NT2/D1 (cell line): Measurements from ENCODE around the gene ZNF516.

Experiments
- DNase-seq: peaks from one replicate; pipeline ENCODE4 v3.0.0-alpha.2; 2011; ENCODE audit warnings: low read depth, low spot score
- H3K27me3 ChIP-seq: 2 replicates; pipeline ENCODE4 v1.6.0; 2011; ENCODE audit warnings: mild to moderate bottlenecking; ENCODE audit not compliant: insufficient read length, insufficient read depth
- H3K36me3 ChIP-seq: 2 replicates; pipeline ENCODE4 v1.6.1; 2011; ENCODE audit warnings: mild to moderate bottlenecking, low read length, mixed read lengths; ENCODE audit not compliant: insufficient read depth, insufficient read length
- H3K4me1 ChIP-seq: 2 replicates; pipeline ENCODE4 v1.5.1; 2011; ENCODE audit not compliant: insufficient read depth, insufficient read length
- H3K4me3 ChIP-seq: 2 replicates; pipeline ENCODE4 v1.5.1; 2011; ENCODE audit warnings: low read depth; ENCODE audit not compliant: insufficient read length
- H3K9ac ChIP-seq: 2 replicates; pipeline ENCODE4 v1.6.0; 2011; ENCODE audit warnings: low read depth; ENCODE audit not compliant: insufficient read length
- H3K9me3 ChIP-seq: 2 replicates; pipeline ENCODE4 v1.5.1; 2011; ENCODE audit warnings: mild to moderate bottlenecking, low read length; ENCODE audit not compliant: insufficient read depth
- SUZ12 ChIP-seq: IDR thresholded peaks from 2 replicates; pipeline ENCODE4 v1.6.1; 2011; ENCODE audit not compliant: insufficient read length, insufficient read depth; ENCODE audit errors: extremely low read depth
- YY1 ChIP-seq: IDR thresholded peaks from 2 replicates; pipeline ENCODE4 v1.6.1; 2011; ENCODE audit not compliant: insufficient read length, insufficient read depth
- ZNF274 ChIP-seq: IDR thresholded peaks from 2 replicates; pipeline ENCODE4 v1.6.1; 2011; ENCODE audit warnings: mild to moderate bottlenecking, low read depth, low read length

The ZNF516 gene

GRCh38 chr18:76419811-76420210 is 75.2 kb downstream of the ZNF516 start:
- Histone ChIP-seq H3K27me3 (no peaks in the 10 kb centered on the region), H3K4me1 (no peaks in the 10 kb centered on the region)

DNA sequence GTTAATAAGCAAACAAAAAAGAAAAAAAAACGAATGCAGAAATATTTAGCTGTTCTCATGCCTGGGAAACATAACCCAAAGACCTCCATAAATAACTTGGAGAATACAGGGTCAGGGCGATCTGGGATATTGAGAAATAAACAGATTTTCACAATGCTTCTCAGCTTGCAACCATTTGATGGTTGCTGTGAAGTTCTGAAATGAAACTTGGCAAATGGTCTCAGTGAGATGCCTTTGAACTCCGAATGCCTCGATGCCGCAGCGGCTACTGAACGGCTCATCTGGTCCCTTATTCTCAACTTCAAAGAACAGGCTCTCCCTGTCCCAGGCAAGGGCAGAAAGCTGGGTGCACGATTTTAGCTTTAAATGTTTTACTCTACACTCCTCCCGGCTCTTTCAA is 78.1 kb downstream of the ZNF516 start:
- no peak overlapping the region for H3K4me3 ChIP-seq
- no peaks in the 10 kb centered on the region for H3K27me3 ChIP-seq
- H3K9ac ChIP-seq, result no peak overlapping the region
- H3K9me3 ChIP-seq, result no peaks in the 10 kb centered on the region
- no peaks in the 10 kb centered on the region for H3K36me3 ChIP-seq
- H3K4me1 ChIP-seq, result peaks cover 3% of the 10 kb centered on the region
- TF ChIP-seq ZNF274 (no peak), YY1 (no peak), SUZ12 (no peak)
- DNase-seq, result no peak

More at GRCh38 chr18:76419811-76420210, 75.2 kb downstream of the ZNF516 start:
- Histone ChIP-seq H3K4me3 (no peak overlapping the region), H3K9ac (no peak overlapping the region), H3K36me3 (no peaks in the 10 kb centered on the region), H3K9me3 (no peaks in the 10 kb centered on the region)
- no peak for DNase-seq
- no peak for TF ChIP-seq ZNF274
- TF ChIP-seq SUZ12, result no peak
- TF ChIP-seq YY1, result no peak

- Histone ChIP-seq H3K9me3 (no peaks in the 10 kb centered on the region; the same call in 1 of the 2 replicates), H3K9ac (no peak overlapping the region), H3K4me3 (no peak overlapping the region), H3K4me1 (peaks cover 3% of the 10 kb centered on the region), H3K27me3 (no peaks in the 10 kb centered on the region), H3K36me3 (no peaks in the 10 kb centered on the region)
- DNase-seq, result no peak
- TF ChIP-seq SUZ12 (no peak), YY1 (no peak), ZNF274 (no peak)
Measured at GRCh38 chr18:76414936-76415621, 80.0 kb downstream of the ZNF516 start.

DNA sequence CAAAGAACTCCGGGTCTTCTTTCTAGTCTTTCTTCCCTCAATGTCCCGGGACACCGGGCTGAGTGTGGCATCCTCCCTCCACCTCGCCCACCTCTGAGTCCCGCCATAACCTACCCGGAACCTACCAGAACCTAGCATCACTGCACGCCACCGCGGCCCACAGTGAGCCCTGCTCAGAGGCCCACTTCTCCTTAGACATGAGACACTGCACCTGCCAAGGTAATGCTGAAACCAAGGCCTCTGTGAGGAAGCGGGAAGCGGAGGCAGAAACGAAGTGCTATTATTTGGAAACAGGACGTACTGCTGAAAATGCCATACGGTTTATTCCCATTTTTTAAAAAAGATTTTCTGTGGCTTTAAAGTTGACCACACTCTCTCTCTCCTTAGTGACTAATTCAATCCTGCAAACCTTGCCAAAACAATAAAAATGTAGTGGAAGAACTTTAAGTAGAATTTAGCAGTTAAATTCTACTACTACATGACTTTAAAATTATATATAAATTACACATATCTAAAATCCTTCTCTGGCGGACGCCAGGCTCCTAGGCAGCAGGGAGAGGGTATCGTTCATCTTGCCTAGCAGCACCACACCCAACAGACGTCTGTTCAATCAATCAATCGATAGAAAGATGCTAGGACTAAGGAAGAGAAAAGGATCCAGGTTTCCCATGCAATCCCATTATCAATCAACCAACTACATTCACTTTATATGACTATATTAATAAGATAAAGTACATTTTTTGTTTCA is 82.0 kb downstream of the ZNF516 start:
- Histone ChIP-seq H3K9ac (no peak overlapping the region), H3K27me3 (no peaks in the 10 kb centered on the region), H3K36me3 (no peaks in the 10 kb centered on the region), H3K9me3 (peaks cover 3% of the 10 kb centered on the region; the same call in 1 of the 2 replicates), H3K4me1 (peaks cover 3% of the 10 kb centered on the region), H3K4me3 (no peak overlapping the region)
- DNase-seq, result no peak
- TF ChIP-seq YY1 (no peak), SUZ12 (no peak), ZNF274 (no peak)

GRCh38 chr18:76412010-76412817 is 82.8 kb downstream of the ZNF516 start:
- H3K9ac ChIP-seq, result no peak overlapping the region
- H3K4me1 ChIP-seq, result peaks cover 3% of the 10 kb centered on the region
- DNase-seq, result peak; percentile 2
- no peaks in the 10 kb centered on the region for H3K36me3 ChIP-seq
- H3K4me3 ChIP-seq, result no peak overlapping the region
- TF ChIP-seq ZNF274 (no peak), SUZ12 (no peak), YY1 (no peak)
- H3K27me3 ChIP-seq, result no peaks in the 10 kb centered on the region
- H3K9me3 ChIP-seq, result peaks cover 3% of the 10 kb centered on the region; the same call in 1 of the 2 replicates

- DNase-seq, result no peak
- no peak for TF ChIP-seq ZNF274
- TF ChIP-seq SUZ12, result no peak
- TF ChIP-seq YY1, result no peak
- H3K4me3 ChIP-seq, result no peak overlapping the region
- H3K9ac ChIP-seq, result no peak overlapping the region
- H3K36me3 ChIP-seq, result no peaks in the 10 kb centered on the region
- no peaks in the 10 kb centered on the region for H3K27me3 ChIP-seq
- H3K9me3 ChIP-seq, result peaks cover 3% of the 10 kb centered on the region; the same call in 1 of the 2 replicates
- H3K4me1 ChIP-seq, result peaks cover 4% of the 10 kb centered on the region
Measured at GRCh38 chr18:76410660-76411417, 84.2 kb downstream of the ZNF516 start.
